Epithelial cell of esophagus (primary cell): Measurements from ENCODE around the gene DNASE1L2.

Source experiments
- DNase-seq: peaks from one replicate; pipeline ENCODE4 v3.0.0; 2010; ENCODE audit warnings: low read depth
- H3K4me3 ChIP-seq: 2 replicates; pipeline ENCODE4 v1.5.1; 2011; ENCODE audit warnings: mild to moderate bottlenecking, low read length, control low read depth
- CTCF ChIP-seq: IDR thresholded peaks from 2 replicates; pipeline ENCODE4 v1.5.1; 2011; ENCODE audit warnings: low read depth, mild to moderate bottlenecking, low read length, control low read depth, inconsistent platforms; ENCODE audit not compliant: insufficient read depth; ENCODE audit errors: missing control alignments

The DNASE1L2 gene

GRCh38 chr16:2190659-2191445, 45.4 kb upstream of the DNASE1L2 start:
- no peak for DNase-seq
- TF ChIP-seq CTCF, result no peak
- H3K4me3 ChIP-seq, result no peak overlapping the region

DNA sequence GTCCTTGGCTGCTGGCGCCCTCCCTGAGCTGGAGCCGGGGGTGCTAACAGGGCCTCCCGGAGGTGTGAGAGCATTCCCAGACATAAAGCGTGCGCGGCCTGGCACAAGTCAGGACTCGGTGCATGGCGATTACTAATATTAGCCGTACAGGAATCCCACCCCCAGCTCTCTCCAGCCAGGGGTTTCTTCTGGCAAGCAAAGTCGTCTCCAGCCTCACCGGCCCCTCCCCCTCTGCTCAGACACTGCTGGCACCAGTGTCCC, 44.9 kb upstream of the DNASE1L2 start:
- DNase-seq, result peak; percentile 52
- TF ChIP-seq CTCF, result no peak
- no peak overlapping the region for H3K4me3 ChIP-seq

- H3K4me3 ChIP-seq, result no peak overlapping the region
- no peak for DNase-seq
- no peak for TF ChIP-seq CTCF
These were observed 41.9 kb upstream of the DNASE1L2 start for GRCh38 chr16:2194166-2194834.

- peak; percentile 61 for TF ChIP-seq CTCF
- peak; percentile 79 for DNase-seq
- H3K4me3 ChIP-seq, result no peak overlapping the region
These were observed 41.4 kb upstream of the DNASE1L2 start for GRCh38 chr16:2194852-2195321.

DNA sequence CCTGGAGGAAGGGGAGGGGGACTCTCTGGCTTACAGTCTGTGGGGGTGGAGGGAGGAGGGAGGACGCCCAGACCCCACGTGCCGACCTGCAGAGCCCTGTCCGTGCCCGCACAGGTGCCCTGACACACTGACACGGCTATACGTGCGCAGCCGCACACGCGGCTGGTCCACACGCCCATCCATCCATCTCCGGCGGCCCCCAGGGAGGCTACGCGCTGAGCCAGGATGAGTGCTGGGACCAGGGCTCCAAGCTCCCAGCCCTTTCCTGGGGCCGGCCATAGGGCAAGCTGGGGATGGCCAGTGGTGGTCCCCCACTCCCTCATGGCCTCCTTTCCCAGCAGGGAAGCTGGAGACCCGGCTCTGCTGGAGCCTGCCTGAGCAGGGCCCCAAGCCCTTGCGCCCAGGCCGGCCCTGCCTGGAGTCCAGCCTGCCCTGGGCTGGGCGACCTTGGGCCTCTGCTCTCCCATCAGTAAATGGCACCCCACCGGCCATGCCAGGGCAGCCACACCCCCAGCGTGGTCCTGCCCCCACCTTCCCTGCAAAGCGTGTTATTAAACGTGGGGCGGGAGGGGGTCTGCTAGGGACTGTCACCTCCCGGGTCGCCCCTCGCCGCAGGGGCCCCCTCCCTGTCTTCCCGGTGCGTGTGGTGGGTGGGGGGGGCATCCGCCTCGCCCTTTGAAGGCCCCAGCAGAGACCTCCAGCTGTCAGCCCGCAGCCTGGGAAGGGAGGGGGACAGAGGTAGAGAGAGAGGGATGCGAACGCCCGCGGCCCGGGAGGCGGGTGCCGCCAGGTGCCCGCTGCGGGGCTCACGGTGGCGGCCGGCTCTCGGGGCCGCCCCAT, 40.7 kb upstream of the DNASE1L2 start:
- H3K4me3 ChIP-seq, result peak overlapping the region; percentile 27
- no peak for TF ChIP-seq CTCF
- DNase-seq, result no peak

GRCh38 chr16:2196162-2196980, 39.9 kb upstream of the DNASE1L2 start, which contains the start of gene CASKIN1:
Gene CASKIN1, minus strand, starts transcription at chr16:2196605. Its CDS starts 173 bp downstream, at chr16:2196432.
- TF ChIP-seq CTCF, result no peak
- no peak for DNase-seq
- peak within 1 kb of the TSS; percentile 27 for H3K4me3 ChIP-seq
